Gastroesophageal sphincter (tissue), 4 donors: Measurements from ENCODE around the gene LSM14A. TPM values are rescaled to one million over a fixed set of nuclear protein-coding genes. Genes with fewer than 3 reads are reported as not detected.

Source experiments
- total RNA-seq, 4 donors: library from RNA; depleted of rRNA; stranded (reverse); fragments of >200 nt; gene quantifications; one replicate each; pipeline ENCODE4 v1.1.0, GENCODE V29; 2016

Gene LSM14A
- total RNA-seq, 4 donors from 2014 or later = 106 to 141 (median 128) TPM

Other genes starting within 250 kb of the LSM14A start
- gene GARRE1, start 82.0 kb downstream of the LSM14A start, total RNA-seq = 10 to 100 TPM; 14.3 to 30.3 (median 21.9) TPM
- gene GPI, start 192.7 kb downstream of the LSM14A start, total RNA-seq = 100 to 1,000 TPM in 3 of 4 donors, 10 to 100 TPM in 1; 86.6 to 324 (median 222) TPM
- 10 to 100 TPM in 3 of 4 donors, 1 to 10 TPM in 1; 8.2 to 19.8 (median 14.6) TPM for gene PDCD2L, start 231.9 kb downstream of the LSM14A start, total RNA-seq